NCI-H510A (cell line): ENCODE data around the gene KCNE2.
"Not testable (repeated sequence)": the region's sequence is repeated elsewhere in the genome, so short reads cannot be mapped to it uniquely, and the experiment has no call there.

Source experiments
- DNase-seq: peaks from one replicate; lab custom pipeline; 2025; lab: John Stamatoyannopoulos, UW

KCNE2 gene

GRCh38 chr21:34407294-34407693 is 43.5 kb downstream of the KCNE2 start:
- DNase-seq, result not testable (repeated sequence)

GRCh38 chr21:34417448-34418077 is 53.8 kb downstream of the KCNE2 start:
- DNase-seq, result not testable (repeated sequence)
